Gastroesophageal sphincter (tissue), 3 donors: ENCODE measurements around the gene POR.

Experiments
- CTCF ChIP-seq, 4 experiments: fragments of 200-600 bp in 2 of 4; fragments of 450-650 bp in 2 of 4; sonication (generic) in 1 of 4; IDR thresholded peaks; one replicate each; pipeline ENCODE4 v1.5.1; 2017 to 2019; ENCODE audit warnings: antibody characterized with exemption in 4 of 4, mild to moderate bottlenecking in 2 of 4, moderate library complexity in 2 of 4
- EP300 ChIP-seq: sonication (generic); formaldehyde crosslinking; IDR thresholded peaks from one replicate; pipeline ENCODE4 v1.6.1; 2017; ENCODE audit warnings: antibody characterized with exemption, mild to moderate bottlenecking
- POLR2A ChIP-seq, 2 donors: fragments of 450-650 bp; IDR thresholded peaks; one replicate each; pipeline ENCODE4 v1.6.1; 2017; ENCODE audit warnings: antibody characterized with exemption in 2 of 2, mild to moderate bottlenecking in 2 of 2, moderate library complexity in 1 of 2
- POLR2AphosphoS5 ChIP-seq: sonication (generic); formaldehyde crosslinking; IDR thresholded peaks from one replicate; pipeline ENCODE4 v1.6.1; 2017; ENCODE audit warnings: antibody characterized with exemption

DNA sequence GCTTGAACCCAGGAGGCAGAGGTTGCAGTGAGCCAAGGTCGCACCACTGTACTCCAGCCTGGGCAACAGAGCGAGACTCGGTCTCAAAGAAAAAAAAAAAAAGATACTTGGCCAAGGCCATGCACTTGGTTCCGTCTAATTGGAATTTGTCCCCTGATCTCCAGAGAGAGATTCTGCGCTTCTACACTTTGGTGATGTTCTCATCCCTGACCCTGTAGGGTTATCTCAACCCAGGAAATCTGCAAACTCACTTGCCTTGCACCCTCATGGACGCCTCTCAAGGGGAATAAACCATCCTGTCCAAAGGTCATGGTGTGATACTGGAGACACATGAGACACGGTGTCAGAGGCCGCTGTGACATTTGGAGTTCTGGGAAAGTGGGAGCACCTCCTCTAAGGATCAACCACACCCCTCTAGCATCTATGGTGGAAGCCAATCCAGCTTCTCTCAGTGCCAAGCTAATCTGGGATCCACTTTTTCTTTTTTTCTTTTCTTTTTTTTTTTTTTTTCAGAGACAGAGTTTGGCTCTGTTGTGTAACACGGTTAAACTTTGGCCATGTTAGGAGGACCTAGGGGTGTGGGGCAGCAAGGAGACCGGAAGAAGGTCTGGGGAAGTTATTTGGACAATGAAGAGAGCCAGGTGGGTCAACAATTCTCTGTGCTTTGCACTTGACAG lies 7.8 kb upstream of the POR start:
- TF ChIP-seq CTCF (IDR thresholded peaks at IDR 0.05) (no peak), POLR2AphosphoS5 (no peak), POLR2A (IDR thresholded peaks at IDR 0.05) (no peak), EP300 (no peak)
